Breast epithelium (tissue), 3 donors: Measurements from ENCODE around the gene COL16A1.

ENCODE experiments used
- CTCF ChIP-seq, 3 donors: fragments of 450-650 bp; IDR thresholded peaks; one replicate each; pipeline ENCODE4 v1.5.1; 2016 to 2017; ENCODE audit warnings: antibody characterized with exemption in 3 of 3, mild to moderate bottlenecking in 3 of 3, moderate library complexity in 3 of 3
- POLR2A ChIP-seq: fragments of 450-650 bp; IDR thresholded peaks from one replicate; pipeline ENCODE4 v1.6.1; 2016; ENCODE audit warnings: antibody characterized with exemption, mild to moderate bottlenecking, moderate library complexity
- POLR2AphosphoS5 ChIP-seq, 3 donors: sonication (generic); formaldehyde crosslinking; IDR thresholded peaks; one replicate each; pipeline ENCODE4 v1.6.1; 2017; ENCODE audit warnings: antibody characterized with exemption in 3 of 3

- TF ChIP-seq CTCF (IDR thresholded peaks at IDR 0.05) (no peak), POLR2A (no peak), POLR2AphosphoS5 (IDR thresholded peaks at IDR 0.05) (no peak)
These were observed 35.5 kb upstream of the COL16A1 start for GRCh38 chr1:31739346-31739745.
